ENCODE data around the gene SUPT4H1. TPM values are rescaled to one million over a fixed set of nuclear protein-coding genes. Genes with fewer than 3 reads are reported as not detected.

SUPT4H1 gene
- total RNA-seq, 2 donors from 2014 or later = 41.3 to 50.6 TPM

- Mint-ChIP-seq H3K27ac (no peak overlapping the region), H3K36me3 (ENCODE audit: low read depth) (peaks cover 6% of the 10 kb centered on the region), H3K4me3 (no peak overlapping the region), H3K4me1 (peaks cover 41% of the 10 kb centered on the region), H3K27me3 (no peaks in the 10 kb centered on the region)
- no peaks in the 10 kb centered on the region for H3K9me3 ChIP-seq (ENCODE audit: control insufficient read depth, low read length, poor library complexity, severe bottlenecking)
- DNase-seq (no peak), ATAC-seq (no peak)
Measured at GRCh38 chr17:58324056-58324408, 28.0 kb downstream of the SUPT4H1 start.

- no peaks in the 10 kb centered on the region for H3K9me3 ChIP-seq (ENCODE audit: control insufficient read depth, low read length, poor library complexity, severe bottlenecking)
- ATAC-seq = no peak
- DNase-seq = no peak
- H3K36me3 Mint-ChIP-seq (ENCODE audit: low read depth) = peaks cover 4% of the 10 kb centered on the region
- no peaks in the 10 kb centered on the region for H3K27me3 Mint-ChIP-seq
- H3K27ac Mint-ChIP-seq = no peak overlapping the region
- H3K4me1 Mint-ChIP-seq = peaks cover 37% of the 10 kb centered on the region
- H3K4me3 Mint-ChIP-seq = no peak overlapping the region
Measured at GRCh38 chr17:58323366-58324055, 28.5 kb downstream of the SUPT4H1 start.

GRCh38 chr17:58322581-58323185, 29.3 kb downstream of the SUPT4H1 start:
- ATAC-seq (no peak), DNase-seq (no peak)
- H3K9me3 ChIP-seq (ENCODE audit: control insufficient read depth, low read length, poor library complexity, severe bottlenecking) = no peaks in the 10 kb centered on the region
- H3K27me3 Mint-ChIP-seq = no peaks in the 10 kb centered on the region
- peaks cover 4% of the 10 kb centered on the region for H3K36me3 Mint-ChIP-seq (ENCODE audit: low read depth)
- peaks cover 30% of the 10 kb centered on the region for H3K4me1 Mint-ChIP-seq
- peak overlapping the region; percentile 79 for H3K27ac Mint-ChIP-seq
- H3K4me3 Mint-ChIP-seq = no peak overlapping the region

- no peak overlapping the region for H3K4me3 Mint-ChIP-seq
- peak overlapping the region; percentile 79 for H3K27ac Mint-ChIP-seq
- no peaks in the 10 kb centered on the region for H3K27me3 Mint-ChIP-seq
- no peak for DNase-seq
- ATAC-seq = no peak
- H3K36me3 Mint-ChIP-seq (ENCODE audit: low read depth) = peaks cover 4% of the 10 kb centered on the region
- H3K4me1 Mint-ChIP-seq = peaks cover 28% of the 10 kb centered on the region
- H3K9me3 ChIP-seq (ENCODE audit: control insufficient read depth, low read length, poor library complexity, severe bottlenecking) = no peaks in the 10 kb centered on the region
Measured at GRCh38 chr17:58321571-58322525, 30.2 kb downstream of the SUPT4H1 start.

GRCh38 chr17:58320570-58321323, 31.3 kb downstream of the SUPT4H1 start:
- peaks cover 4% of the 10 kb centered on the region for H3K36me3 Mint-ChIP-seq (ENCODE audit: low read depth)
- H3K9me3 ChIP-seq (ENCODE audit: control insufficient read depth, low read length, poor library complexity, severe bottlenecking) = no peaks in the 10 kb centered on the region
- H3K4me1 Mint-ChIP-seq = peaks cover 22% of the 10 kb centered on the region
- no peak overlapping the region for H3K4me3 Mint-ChIP-seq
- no peaks in the 10 kb centered on the region for H3K27me3 Mint-ChIP-seq
- no peak for DNase-seq
- ATAC-seq = no peak
- H3K27ac Mint-ChIP-seq = peak overlapping the region; percentile 67

- Mint-ChIP-seq H3K4me1 (peaks cover 20% of the 10 kb centered on the region), H3K27me3 (no peaks in the 10 kb centered on the region), H3K36me3 (ENCODE audit: low read depth) (peaks cover 4% of the 10 kb centered on the region), H3K4me3 (no peak overlapping the region), H3K27ac (peak overlapping the region; percentile 67)
- no peaks in the 10 kb centered on the region for H3K9me3 ChIP-seq (ENCODE audit: control insufficient read depth, low read length, poor library complexity, severe bottlenecking)
- DNase-seq = peak in 1 of 3 donors; percentile 1
- ATAC-seq = no peak
Measured at GRCh38 chr17:58320163-58320558, 31.8 kb downstream of the SUPT4H1 start.

- H3K27ac Mint-ChIP-seq = peak overlapping the region; percentile 67
- no peak for ATAC-seq
- H3K4me3 Mint-ChIP-seq = no peak overlapping the region
- no peaks in the 10 kb centered on the region for H3K9me3 ChIP-seq (ENCODE audit: control insufficient read depth, low read length, poor library complexity, severe bottlenecking)
- peak in 1 of 3 donors; percentile 9 for DNase-seq
- H3K36me3 Mint-ChIP-seq (ENCODE audit: low read depth) = peaks cover 4% of the 10 kb centered on the region
- no peaks in the 10 kb centered on the region for H3K27me3 Mint-ChIP-seq
- peaks cover 19% of the 10 kb centered on the region for H3K4me1 Mint-ChIP-seq
Measured at GRCh38 chr17:58319173-58320162, 32.5 kb downstream of the SUPT4H1 start.

- H3K4me1 Mint-ChIP-seq = peaks cover 17% of the 10 kb centered on the region
- H3K9me3 ChIP-seq (ENCODE audit: control insufficient read depth, low read length, poor library complexity, severe bottlenecking) = no peaks in the 10 kb centered on the region
- peaks cover 4% of the 10 kb centered on the region for H3K36me3 Mint-ChIP-seq (ENCODE audit: low read depth)
- DNase-seq = no peak
- no peak for ATAC-seq
- H3K4me3 Mint-ChIP-seq = no peak overlapping the region
- no peaks in the 10 kb centered on the region for H3K27me3 Mint-ChIP-seq
- H3K27ac Mint-ChIP-seq = peak overlapping the region; percentile 67
Measured at GRCh38 chr17:58318627-58319172, 33.3 kb downstream of the SUPT4H1 start.

GRCh38 chr17:58318065-58318481, 33.9 kb downstream of the SUPT4H1 start:
- ATAC-seq (no peak), DNase-seq (no peak)
- peaks cover 4% of the 10 kb centered on the region for H3K36me3 Mint-ChIP-seq (ENCODE audit: low read depth)

GRCh38 chr17:58317421-58318064, 34.5 kb downstream of the SUPT4H1 start:
- DNase-seq (peak; percentile 34 to 63 (median 58)), ATAC-seq (peak; percentile 96)
- Mint-ChIP-seq H3K36me3 (ENCODE audit: low read depth) (peaks cover 4% of the 10 kb centered on the region), H3K4me3 (no peak overlapping the region), H3K4me1 (peaks cover 17% of the 10 kb centered on the region), H3K27me3 (no peaks in the 10 kb centered on the region), H3K27ac (peak overlapping the region; percentile 86)
- no peaks in the 10 kb centered on the region for H3K9me3 ChIP-seq (ENCODE audit: control insufficient read depth, low read length, poor library complexity, severe bottlenecking)

More at GRCh38 chr17:58318065-58318481, 33.9 kb downstream of the SUPT4H1 start:
- Mint-ChIP-seq H3K27ac (peak overlapping the region; percentile 86), H3K27me3 (no peaks in the 10 kb centered on the region), H3K4me1 (peaks cover 17% of the 10 kb centered on the region), H3K4me3 (no peak overlapping the region)
- no peaks in the 10 kb centered on the region for H3K9me3 ChIP-seq (ENCODE audit: control insufficient read depth, low read length, poor library complexity, severe bottlenecking)

- no peaks in the 10 kb centered on the region for H3K27me3 Mint-ChIP-seq
- H3K4me1 Mint-ChIP-seq = peaks cover 11% of the 10 kb centered on the region
- H3K36me3 Mint-ChIP-seq (ENCODE audit: low read depth) = no peaks in the 10 kb centered on the region
- H3K27ac Mint-ChIP-seq = peak overlapping the region; percentile 86
- H3K4me3 Mint-ChIP-seq = peak overlapping the region; percentile 65
- DNase-seq (peak in 1 of 3 donors; percentile 5), ATAC-seq (no peak)
- H3K9me3 ChIP-seq (ENCODE audit: control insufficient read depth, low read length, poor library complexity, severe bottlenecking) = no peaks in the 10 kb centered on the region
Measured at GRCh38 chr17:58316260-58316960, 35.6 kb downstream of the SUPT4H1 start.
